ENCODE results near the gene TAS2R4.
"Not testable (repeated sequence)": the region's sequence is repeated elsewhere in the genome, so short reads cannot be mapped to it uniquely, and the experiment has no call there.

TAS2R4 gene, protein sequence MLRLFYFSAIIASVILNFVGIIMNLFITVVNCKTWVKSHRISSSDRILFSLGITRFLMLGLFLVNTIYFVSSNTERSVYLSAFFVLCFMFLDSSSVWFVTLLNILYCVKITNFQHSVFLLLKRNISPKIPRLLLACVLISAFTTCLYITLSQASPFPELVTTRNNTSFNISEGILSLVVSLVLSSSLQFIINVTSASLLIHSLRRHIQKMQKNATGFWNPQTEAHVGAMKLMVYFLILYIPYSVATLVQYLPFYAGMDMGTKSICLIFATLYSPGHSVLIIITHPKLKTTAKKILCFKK

GRCh38 chr7:141776374-141776773 lies at the start of gene TAS2R4:
Gene TAS2R4 (plus strand): TSS chr7:141776674. CDS start chr7:141778489, 1,815 bp downstream.
- no peak for DNase-seq (ENCODE audit: low read depth in 2 of 2)

GRCh38 chr7:141729020-141729419 lies 47.5 kb upstream of the TAS2R4 start:
- DNase-seq (ENCODE audit: low read depth in 2 of 2): no peak

- no peak for DNase-seq (ENCODE audit: low read depth in 2 of 2)
Measured at GRCh38 chr7:141731476-141732149, 44.9 kb upstream of the TAS2R4 start.

DNA sequence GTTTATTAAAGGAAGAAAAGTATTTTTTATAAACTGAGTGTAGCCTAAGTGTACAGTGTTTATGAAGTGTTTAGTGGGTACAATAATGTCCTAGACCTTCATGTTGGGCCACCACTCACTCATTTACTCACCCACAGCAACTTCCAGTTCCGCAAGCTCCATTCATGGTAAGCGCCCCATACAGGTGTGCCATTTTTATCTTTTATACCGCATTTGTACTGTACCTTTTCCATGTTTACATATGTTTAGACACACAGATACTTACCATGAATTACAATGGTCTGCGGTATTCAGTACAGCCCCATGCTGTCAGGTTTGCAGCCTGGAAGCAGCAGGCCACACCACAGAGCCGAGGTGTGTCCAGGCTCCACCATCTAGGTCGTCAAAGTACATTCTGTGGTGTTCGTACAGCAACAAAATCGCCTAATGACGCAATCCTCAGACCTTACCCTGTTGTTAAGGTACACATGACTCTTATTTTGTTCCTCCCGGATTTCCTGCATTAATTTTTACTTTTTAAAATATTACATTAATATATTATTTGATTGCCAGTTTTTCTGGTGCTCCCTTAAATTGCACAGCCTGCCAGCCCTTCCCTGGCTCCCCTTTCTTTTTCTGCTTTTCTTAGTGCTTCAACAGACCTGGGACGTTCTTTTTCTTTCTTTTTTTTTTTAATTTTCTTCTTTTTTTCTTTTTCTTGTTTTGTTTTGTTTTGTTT lies 39.2 kb upstream of the TAS2R4 start:
- DNase-seq (ENCODE audit: low read depth in 2 of 2): no peak

- peak; percentile 82 to 89 for DNase-seq (ENCODE audit: low read depth in 2 of 2)
Measured at GRCh38 chr7:141737836-141738591, 38.5 kb upstream of the TAS2R4 start, which contains the start of gene SSBP1. Gene SSBP1 (plus strand): TSS chr7:141738358. CDS start chr7:141739167, 809 bp downstream.

- no peak for DNase-seq (ENCODE audit: low read depth in 2 of 2)
Measured at GRCh38 chr7:141738592-141739013, 37.9 kb upstream of the TAS2R4 start.

DNA sequence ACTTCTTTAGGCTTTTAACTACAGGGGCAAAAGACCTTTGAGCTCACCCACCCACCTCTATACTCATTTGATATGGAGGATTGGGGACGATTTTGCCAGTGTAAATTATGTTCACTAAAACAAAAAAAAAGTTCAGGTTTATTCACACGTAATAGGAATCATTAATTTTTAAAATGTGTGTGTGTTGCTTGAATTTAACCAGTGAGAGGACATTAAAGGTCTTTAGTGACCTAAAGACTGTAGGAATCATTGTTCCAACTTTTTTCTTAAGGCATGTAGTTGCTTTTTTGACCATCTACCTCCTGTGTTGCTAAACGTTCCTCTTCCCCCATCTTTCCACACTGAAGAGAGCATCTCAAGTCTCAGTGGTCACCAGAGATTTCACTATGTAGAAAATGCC lies 37.2 kb upstream of the TAS2R4 start:
- DNase-seq (ENCODE audit: low read depth in 2 of 2): no peak

DNA sequence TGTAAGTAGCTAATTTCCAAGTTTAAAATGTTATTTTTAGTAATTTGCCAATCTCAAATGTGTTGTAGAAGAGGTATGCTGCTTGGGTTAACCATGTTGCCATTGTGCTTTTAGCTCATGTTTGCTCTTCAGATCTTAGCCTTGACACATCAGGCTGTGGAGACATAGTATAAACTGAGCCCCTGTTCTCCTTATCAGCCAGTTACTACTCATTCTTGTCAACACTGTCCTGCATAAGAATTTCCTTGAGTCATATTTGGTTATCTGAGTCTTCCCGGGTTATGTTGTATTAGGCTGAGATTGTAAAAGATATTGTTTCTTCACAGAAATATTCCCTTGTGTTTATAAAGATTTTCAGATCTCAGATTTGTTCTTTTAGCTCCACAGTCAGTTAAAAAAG lies 34.2 kb upstream of the TAS2R4 start:
- DNase-seq (ENCODE audit: low read depth in 2 of 2): no peak

GRCh38 chr7:141744131-141744530 lies 32.3 kb upstream of the TAS2R4 start:
- no peak for DNase-seq (ENCODE audit: low read depth in 2 of 2)

- DNase-seq (ENCODE audit: low read depth in 2 of 2): no peak
Measured at GRCh38 chr7:141748396-141748795, 28.1 kb upstream of the TAS2R4 start.

DNA sequence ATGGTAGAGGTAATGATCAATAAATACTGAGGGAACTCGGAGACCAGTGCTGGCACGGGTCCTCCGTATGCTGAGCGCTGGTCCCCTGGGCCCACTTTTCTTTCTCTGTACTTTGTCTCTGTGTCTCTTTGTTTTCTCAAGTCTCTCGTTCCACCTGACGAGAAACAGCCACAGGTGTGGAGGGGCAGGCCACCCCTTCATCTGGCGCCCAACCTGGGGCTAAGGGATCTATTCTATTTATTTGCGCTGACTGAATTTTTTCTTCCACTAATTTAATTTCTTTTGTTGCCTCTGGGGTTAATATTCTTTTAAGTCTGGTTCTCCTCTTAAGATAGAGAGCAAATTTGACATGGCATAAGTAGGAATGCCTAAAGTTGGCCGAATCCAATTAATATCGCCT lies 24.6 kb upstream of the TAS2R4 start:
- DNase-seq (ENCODE audit: low read depth in 2 of 2): not testable (repeated sequence)

GRCh38 chr7:141752634-141753033 lies 23.8 kb upstream of the TAS2R4 start:
- no peak for DNase-seq (ENCODE audit: low read depth in 2 of 2)

DNA sequence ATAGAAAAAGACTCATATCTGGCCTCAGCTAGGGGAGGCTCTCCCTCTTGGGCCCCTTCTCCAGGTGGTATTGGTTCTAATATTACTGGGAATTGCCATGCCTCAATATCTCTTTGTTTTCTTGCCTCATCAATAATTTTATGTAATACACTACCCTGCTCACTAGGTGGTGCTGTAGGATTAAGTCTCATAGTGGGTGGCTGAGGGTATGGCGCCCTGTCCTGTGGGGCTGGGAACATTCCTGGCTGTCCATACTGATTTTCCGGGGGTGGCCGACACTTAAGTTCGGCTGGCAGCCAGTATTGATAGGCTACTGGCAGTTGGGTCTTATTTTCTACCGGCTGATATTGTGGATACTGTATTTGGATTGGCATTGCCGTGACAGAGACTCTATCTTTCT lies 21.5 kb upstream of the TAS2R4 start:
- DNase-seq (ENCODE audit: low read depth in 2 of 2): no peak

DNA sequence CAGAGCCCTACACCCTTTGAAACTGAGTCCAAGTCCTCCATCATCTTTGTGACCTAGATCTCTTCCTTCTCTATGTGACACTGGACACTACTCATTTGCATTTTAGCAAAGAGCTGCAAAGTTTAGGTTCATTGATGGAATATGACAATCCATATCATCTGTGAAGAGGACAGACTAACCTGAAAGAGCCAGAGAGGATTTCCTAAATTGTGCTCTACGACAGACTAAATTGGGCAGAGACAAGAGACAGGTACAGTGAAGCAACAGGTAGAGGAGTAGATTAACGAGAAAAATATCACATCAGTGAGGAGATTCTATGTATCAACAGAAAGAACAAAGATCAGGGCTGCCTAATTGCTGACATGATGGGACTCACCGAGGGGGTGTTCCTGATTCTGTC lies 12.7 kb upstream of the TAS2R4 start, which contains the start of gene TAS2R3:
TSS of gene TAS2R3 (plus strand) at position 301 of the 400 bp plus-strand sequence. CDS start at position 363, 62 bp downstream.
- no peak for DNase-seq (ENCODE audit: low read depth in 2 of 2)

DNA sequence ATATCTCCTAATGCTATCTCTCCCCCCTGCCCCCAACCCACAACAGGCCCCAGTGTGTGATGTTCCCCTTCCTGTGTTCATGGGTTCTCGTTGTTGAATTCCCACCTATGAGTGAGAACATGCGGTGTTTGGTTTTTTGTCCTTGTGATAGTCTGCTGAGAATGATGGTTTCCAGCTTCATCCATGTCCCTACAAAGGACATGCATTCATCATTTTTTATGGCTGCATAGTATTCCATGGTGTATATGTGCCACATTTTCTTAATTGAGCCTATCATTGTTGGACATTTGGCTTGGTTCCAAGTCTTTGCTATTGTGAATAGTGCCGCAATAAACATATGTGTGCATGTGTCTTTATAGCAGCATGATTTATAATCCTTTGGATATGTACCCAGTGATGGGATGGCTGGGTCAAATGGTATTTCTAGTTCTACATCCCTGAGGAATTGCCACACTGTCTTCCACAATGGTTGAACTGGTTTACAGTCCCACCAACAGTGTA lies 6.3 kb upstream of the TAS2R4 start:
- not testable (repeated sequence) for DNase-seq (ENCODE audit: low read depth in 2 of 2)

GRCh38 chr7:141785706-141786552 lies 9.5 kb downstream of the TAS2R4 start:
- DNase-seq (ENCODE audit: low read depth in 2 of 2): peak in 1 of 2 donors; percentile 4

DNA sequence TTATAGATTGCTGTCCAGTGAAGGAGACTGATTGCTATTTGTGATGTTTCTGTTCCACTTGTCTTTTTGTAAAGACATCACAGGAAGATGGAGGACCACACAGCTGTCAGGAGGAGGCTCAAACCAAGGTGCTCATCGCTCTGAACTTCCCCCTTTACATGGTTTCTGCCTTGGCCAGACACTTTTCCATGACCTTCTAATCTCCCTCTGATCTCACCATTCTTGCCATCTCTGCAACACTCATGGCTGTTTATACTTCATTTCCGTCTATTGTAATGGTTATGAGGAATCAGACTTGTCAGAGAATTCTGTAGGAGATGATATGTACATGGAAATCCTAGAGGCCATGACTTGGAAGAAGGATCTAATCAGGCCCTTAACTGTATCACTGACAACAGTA lies 11.8 kb downstream of the TAS2R4 start:
- no peak for DNase-seq (ENCODE audit: low read depth in 2 of 2)

- no peak for DNase-seq (ENCODE audit: low read depth in 2 of 2)
Measured at GRCh38 chr7:141789917-141790316, 13.4 kb downstream of the TAS2R4 start, which contains the start of gene TAS2R5. Gene TAS2R5 (plus strand): TSS chr7:141790217. CDS start chr7:141790362, 145 bp downstream.

DNA sequence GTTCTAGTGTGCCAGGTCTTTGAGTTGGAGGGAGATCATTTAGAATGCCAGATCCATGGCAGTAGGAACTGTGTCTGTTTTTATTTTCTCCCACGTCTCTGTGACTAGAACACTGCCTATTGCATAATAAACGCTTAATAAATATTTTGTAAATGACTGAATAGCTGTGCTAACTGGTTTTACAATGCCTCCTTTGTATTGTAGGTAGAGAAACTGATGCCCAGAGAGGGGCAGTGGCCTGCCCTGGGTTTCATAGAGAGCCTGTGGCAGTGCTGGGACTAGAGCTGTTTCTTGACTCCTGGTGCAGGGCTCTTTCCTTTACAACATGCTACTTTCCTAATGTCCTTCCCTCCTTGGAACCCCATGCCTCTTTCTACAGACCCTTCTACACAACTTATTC lies 16.1 kb downstream of the TAS2R4 start:
- no peak for DNase-seq (ENCODE audit: low read depth in 2 of 2)

DNA sequence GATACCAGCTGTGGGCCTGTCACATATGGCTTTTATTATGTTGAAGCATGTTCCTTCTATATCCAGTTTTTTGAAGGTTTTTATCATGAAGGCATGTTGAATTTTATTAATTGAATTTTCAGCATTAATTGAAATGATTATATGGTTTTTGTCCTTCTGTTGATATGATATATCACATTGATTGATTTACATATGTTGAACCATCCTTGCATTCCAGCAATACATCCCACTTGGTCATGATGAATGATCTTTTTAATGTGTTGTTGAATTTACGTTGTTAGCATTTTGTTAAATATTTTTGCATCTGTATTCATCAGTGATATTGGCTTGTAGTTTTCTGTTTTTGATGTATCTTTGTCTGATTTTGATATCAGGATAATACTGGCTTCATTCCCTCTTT lies 43.6 kb downstream of the TAS2R4 start:
- no peak for DNase-seq (ENCODE audit: low read depth in 2 of 2)

Data from activated CD8-positive, alpha-beta memory T cell treated with anti-CD3 and anti-CD28 coated beads for 4 hours (primary cell).